ENCODE measurements around the gene SIRT1.
"Not testable (repeated sequence)": the region's sequence is repeated elsewhere in the genome, so short reads cannot be mapped to it uniquely, and the experiment has no call there.

SIRT1 gene

DNA sequence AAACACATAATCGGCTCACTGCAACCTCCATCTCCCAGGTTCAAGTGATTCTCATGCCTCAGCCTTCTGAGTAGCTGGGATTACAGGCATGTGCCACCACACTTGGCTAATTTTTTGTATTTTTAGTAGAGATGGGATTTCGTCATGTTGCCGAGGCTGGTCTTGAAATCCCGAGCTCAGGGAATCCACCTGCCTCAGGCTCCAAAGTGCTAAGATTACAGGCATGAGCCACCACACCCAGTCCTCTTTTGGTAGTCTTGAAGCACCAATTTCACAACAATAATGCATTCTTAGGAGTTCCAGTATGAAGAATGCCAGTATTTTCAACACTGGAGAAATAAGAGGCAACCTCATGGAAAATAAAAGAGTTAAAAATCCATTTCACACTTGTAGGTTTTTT, 81.6 kb downstream of the SIRT1 start:
- DNase-seq: not testable (repeated sequence)
